MCF 10A (cell line): ENCODE data around the gene HAAO. TPM values are rescaled to one million over a fixed set of nuclear protein-coding genes. Genes with fewer than 3 reads are reported as not detected.

Source experiments
- BruUV-seq: library from RNA; stranded (reverse); fragments of 400-500 nt; replicated peaks from 2 replicates; lab custom pipeline; 2021; lab: Mats Ljungman, UMichigan
- CTCF ChIA-PET: fragments of 300-600 bp; sonication (Branson Sonifier 250); formaldehyde crosslinking; extraction: SDS; loops from one replicate; lab custom pipeline; 2021; ENCODE audit warnings: antibody characterized with exemption, inconsistent platforms; lab: Yijun Ruan, JAX
- POLR2A ChIA-PET: fragments of 300-600, 350-650 bp; sonication (Branson Sonifier 250); formaldehyde crosslinking; extraction: SDS; loops from one replicate; lab custom pipeline; 2020; ENCODE audit warnings: antibody characterized with exemption, inconsistent platforms; lab: Yijun Ruan, JAX
- DNase-seq: peaks from one replicate; pipeline ENCODE4 v3.0.0-alpha.2; 2018; ENCODE audit not compliant: unreplicated experiment
- H3K27ac Mint-ChIP-seq: one replicate; pipeline ENCODE4 v1.8.0; 2022; ENCODE audit warnings: mild to moderate bottlenecking, low read depth, mixed read lengths; ENCODE audit not compliant: unreplicated experiment
- H3K27me3 Mint-ChIP-seq: one replicate; pipeline ENCODE4 v1.8.0; 2022; ENCODE audit warnings: mixed read lengths; ENCODE audit not compliant: insufficient read depth, unreplicated experiment
- H3K36me3 Mint-ChIP-seq: one replicate; pipeline ENCODE4 v1.8.0; 2022; ENCODE audit warnings: mild to moderate bottlenecking, moderate library complexity, mixed read lengths; ENCODE audit not compliant: insufficient read depth, unreplicated experiment
- H3K4me1 Mint-ChIP-seq: one replicate; pipeline ENCODE4 v1.8.0; 2022; ENCODE audit warnings: mixed read lengths; ENCODE audit not compliant: insufficient read depth, unreplicated experiment
- H3K4me3 Mint-ChIP-seq: one replicate; pipeline ENCODE4 v1.8.0; 2022; ENCODE audit warnings: mild to moderate bottlenecking, moderate library complexity, mixed read lengths; ENCODE audit not compliant: unreplicated experiment
- H3K9me3 Mint-ChIP-seq: one replicate; pipeline ENCODE4 v1.8.0; 2022; ENCODE audit warnings: mixed read lengths; ENCODE audit not compliant: unreplicated experiment
- intact Hi-C: fragments of 100-400 bp; cut with micrococcal nuclease; formaldehyde crosslinking; loops from 2 replicates; pipeline ENCODE4 v1.14.1; 2022
- total RNA-seq: library from RNA; stranded (reverse); gene quantifications from 2 replicates; pipeline ENCODE4 v1.2.3, GENCODE V29; 2022
- TF ChIP-seq, protein P1 (sequence below): fragments of 200-600 bp; IDR thresholded peaks from one replicate; pipeline ENCODE4 v1.8.0; 2022; ENCODE audit warnings: antibody characterized with exemption, mild to moderate bottlenecking; ENCODE audit not compliant: unreplicated experiment

Gene HAAO
- total RNA-seq, 1 experiment from 2014 or later, result not detected

DNA sequence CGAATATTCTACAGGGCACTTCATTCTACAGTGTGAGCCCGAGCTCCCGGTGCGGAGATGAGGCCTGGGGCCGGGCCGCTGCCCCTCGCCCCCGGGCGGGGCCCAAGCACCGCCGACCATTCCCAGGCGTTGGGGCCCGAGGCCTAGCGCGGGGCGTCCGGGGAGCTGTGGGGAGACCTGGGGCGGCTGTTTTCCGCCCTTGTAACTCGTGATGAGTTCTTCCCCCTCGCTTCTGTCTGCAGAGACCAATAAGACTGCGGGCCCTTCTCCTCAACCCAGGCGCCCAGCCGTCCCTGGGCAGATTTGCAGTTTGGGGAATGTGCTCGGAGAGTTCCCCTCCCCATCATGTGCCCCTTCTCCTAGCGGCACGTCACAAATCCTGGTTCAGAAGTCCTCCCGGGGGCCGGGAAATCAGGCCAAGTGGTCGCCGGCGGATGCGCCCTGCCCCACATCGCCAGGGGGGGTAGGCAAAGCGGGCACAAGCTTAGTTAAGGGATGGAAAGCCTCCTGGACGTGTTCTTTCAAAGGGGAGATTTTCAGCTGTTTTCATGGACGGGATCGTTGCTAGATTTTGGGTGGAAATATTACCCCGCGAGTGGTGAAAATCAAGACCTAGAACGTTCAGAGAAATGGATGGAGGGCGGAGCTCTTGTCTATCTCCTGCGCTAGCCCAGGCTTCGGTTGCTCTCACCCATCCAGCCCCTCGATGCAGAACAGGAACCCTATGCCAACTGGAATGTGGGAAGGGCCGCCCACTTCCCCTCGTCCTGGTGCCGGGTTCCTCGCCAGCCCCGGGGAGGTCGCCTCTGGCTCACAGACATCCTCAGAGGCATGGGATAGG is 18.8 kb upstream of the HAAO start:
- Mint-ChIP-seq H3K36me3 (peaks cover 14% of the 10 kb centered on the region), H3K4me3 (peak overlapping the region; percentile 80), H3K27ac (peak overlapping the region; percentile 84), H3K27me3 (no peaks in the 10 kb centered on the region), H3K4me1 (peaks cover 13% of the 10 kb centered on the region), H3K9me3 (no peaks in the 10 kb centered on the region)
- intact Hi-C loops, result no loop called here
- ChIA-PET POLR2A (interaction anchor here (0.6 to 3.5 kb wide), 10 partner anchors 8 to 785 kb away, joined by 3 to 14 read pairs (median 5); partner anchors contain the start of gene THADA), CTCF (interaction anchor here (0.7 to 1.7 kb wide), 3 partner anchors 23 to 418 kb away, joined by 3 to 6 read pairs (median 3); no protein-coding TSS in a partner anchor)
- TF ChIP-seq, protein P1, sequence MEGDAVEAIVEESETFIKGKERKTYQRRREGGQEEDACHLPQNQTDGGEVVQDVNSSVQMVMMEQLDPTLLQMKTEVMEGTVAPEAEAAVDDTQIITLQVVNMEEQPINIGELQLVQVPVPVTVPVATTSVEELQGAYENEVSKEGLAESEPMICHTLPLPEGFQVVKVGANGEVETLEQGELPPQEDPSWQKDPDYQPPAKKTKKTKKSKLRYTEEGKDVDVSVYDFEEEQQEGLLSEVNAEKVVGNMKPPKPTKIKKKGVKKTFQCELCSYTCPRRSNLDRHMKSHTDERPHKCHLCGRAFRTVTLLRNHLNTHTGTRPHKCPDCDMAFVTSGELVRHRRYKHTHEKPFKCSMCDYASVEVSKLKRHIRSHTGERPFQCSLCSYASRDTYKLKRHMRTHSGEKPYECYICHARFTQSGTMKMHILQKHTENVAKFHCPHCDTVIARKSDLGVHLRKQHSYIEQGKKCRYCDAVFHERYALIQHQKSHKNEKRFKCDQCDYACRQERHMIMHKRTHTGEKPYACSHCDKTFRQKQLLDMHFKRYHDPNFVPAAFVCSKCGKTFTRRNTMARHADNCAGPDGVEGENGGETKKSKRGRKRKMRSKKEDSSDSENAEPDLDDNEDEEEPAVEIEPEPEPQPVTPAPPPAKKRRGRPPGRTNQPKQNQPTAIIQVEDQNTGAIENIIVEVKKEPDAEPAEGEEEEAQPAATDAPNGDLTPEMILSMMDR, result no peak
- BruUV-seq, result no TSS peak
- no peak for DNase-seq

DNA sequence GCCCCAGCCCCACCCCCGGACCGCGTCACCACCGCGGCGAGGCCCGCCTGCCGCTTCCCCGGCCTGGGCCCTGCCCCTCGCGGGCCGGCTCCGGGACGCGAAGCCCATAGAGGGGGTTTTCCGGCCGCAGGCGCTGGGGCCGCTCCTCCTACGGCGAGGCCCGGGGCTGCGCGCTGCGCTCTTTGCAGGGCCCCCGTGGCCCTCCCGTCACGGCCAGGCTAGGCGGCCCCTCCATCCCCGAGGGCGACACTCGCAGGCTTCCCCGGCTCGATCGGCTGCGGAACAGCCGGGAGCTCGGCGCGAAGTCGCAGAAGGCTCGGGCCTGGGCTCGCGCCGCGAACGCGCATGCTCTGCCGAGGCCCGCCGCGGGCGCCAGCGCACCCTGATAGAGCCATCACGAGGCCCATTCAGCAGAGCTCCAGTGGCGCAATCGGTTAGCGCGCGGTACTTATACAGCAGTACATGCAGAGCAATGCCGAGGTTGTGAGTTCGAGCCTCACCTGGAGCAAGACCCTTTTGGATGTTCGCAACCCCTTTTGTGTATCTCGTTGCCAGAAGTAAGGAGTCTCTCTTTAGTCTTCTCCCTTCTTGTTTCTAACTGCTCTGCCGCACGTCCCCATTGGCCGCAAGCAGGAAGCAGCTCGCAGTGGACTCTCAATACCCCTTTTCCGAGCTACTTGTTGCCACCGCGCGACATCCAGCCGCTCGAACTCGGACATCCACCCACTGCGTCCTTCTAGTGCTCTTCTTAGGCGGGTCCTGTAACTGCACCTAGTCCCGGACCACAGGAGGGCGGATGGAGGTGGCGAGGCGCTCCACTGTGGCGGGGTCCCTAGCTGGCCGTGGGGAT is 18.0 kb upstream of the HAAO start:
- peak; percentile 92 for DNase-seq

DNA sequence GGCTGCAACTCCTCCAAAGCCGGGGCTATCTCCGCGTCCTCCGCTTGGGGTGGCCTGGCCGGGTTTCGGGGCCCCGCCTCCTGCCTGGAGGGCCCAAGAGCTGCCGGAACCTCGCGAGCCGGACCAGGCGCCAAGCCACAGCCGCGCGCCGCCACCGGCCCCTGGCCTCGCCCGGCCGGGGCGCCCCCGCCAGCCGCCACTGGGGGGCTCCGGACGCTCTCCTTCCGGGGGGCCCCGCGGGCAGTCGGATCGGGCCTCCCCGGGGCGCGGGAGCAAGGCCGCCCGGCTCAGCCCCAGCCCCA is 17.4 kb upstream of the HAAO start:
- TF ChIP-seq, protein P1, result peak; percentile 14
- DNase-seq, result peak; percentile 80
- intact Hi-C loops, result no loop called here
- CTCF ChIA-PET, result interaction anchor here (0.7 to 1.6 kb wide), 3 partner anchors 9 to 252 kb away, joined by 3 to 5 read pairs (median 3); no protein-coding TSS in a partner anchor
- POLR2A ChIA-PET, result interaction anchor here (0.7 to 3.5 kb wide), 8 partner anchors 9 to 1360 kb away, joined by 3 to 14 read pairs (median 4); partner anchors contain the start of gene THADA
- peaks cover 14% of the 10 kb centered on the region for H3K36me3 Mint-ChIP-seq
- H3K27ac Mint-ChIP-seq, result peak overlapping the region; percentile 84
- BruUV-seq, result no TSS peak
- no peaks in the 10 kb centered on the region for H3K9me3 Mint-ChIP-seq
- H3K27me3 Mint-ChIP-seq, result no peaks in the 10 kb centered on the region
- peaks cover 13% of the 10 kb centered on the region for H3K4me1 Mint-ChIP-seq
- H3K4me3 Mint-ChIP-seq, result peak overlapping the region; percentile 80

More for the DNA sequence above, 18.0 kb upstream of the HAAO start:
- BruUV-seq, result TSS peak; percentile 89
- peaks cover 13% of the 10 kb centered on the region for H3K4me1 Mint-ChIP-seq
- TF ChIP-seq, protein P1, result no peak
- ChIA-PET POLR2A (interaction anchor here (0.6 to 3.5 kb wide), 12 partner anchors 9 to 786 kb away, joined by 3 to 14 read pairs (median 4); partner anchors contain the start of gene THADA), CTCF (interaction anchor here (0.7 to 1.7 kb wide), 3 partner anchors 22 to 419 kb away, joined by 3 to 6 read pairs (median 3); no protein-coding TSS in a partner anchor)
- intact Hi-C loops, result no loop called here
- peaks cover 14% of the 10 kb centered on the region for H3K36me3 Mint-ChIP-seq
- H3K9me3 Mint-ChIP-seq, result no peaks in the 10 kb centered on the region
- H3K27ac Mint-ChIP-seq, result peak overlapping the region; percentile 84
- H3K27me3 Mint-ChIP-seq, result no peaks in the 10 kb centered on the region
- peak overlapping the region; percentile 80 for H3K4me3 Mint-ChIP-seq
